GM19240 (cell line): ENCODE results near the gene EHMT1.

ENCODE experiments used
- DNase-seq: peaks from one replicate; pipeline ENCODE4 v3.0.0; 2011; ENCODE audit warnings: low spot score; ENCODE audit not compliant: insufficient read length

The EHMT1 gene

DNA sequence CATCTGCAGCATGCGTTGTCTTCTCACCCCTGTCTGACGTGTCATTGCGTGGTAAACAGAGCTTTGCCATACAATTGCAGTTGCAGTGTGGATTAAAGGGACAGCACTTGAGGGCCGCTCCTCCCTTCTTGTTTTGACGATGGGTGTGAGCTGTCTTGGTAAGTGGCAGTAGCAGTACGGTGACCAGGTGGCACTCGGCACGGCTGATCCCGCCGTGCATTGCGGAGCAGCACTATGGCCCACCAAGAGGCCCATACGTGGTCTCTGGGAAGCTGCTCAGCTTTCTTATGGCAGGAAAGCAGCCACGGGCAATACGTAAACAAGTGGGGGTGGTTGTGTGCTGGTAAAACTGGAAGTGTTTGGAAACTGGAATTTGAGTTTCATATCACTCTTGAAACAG is 25.1 kb downstream of the EHMT1 start:
- DNase-seq = no peak

DNA sequence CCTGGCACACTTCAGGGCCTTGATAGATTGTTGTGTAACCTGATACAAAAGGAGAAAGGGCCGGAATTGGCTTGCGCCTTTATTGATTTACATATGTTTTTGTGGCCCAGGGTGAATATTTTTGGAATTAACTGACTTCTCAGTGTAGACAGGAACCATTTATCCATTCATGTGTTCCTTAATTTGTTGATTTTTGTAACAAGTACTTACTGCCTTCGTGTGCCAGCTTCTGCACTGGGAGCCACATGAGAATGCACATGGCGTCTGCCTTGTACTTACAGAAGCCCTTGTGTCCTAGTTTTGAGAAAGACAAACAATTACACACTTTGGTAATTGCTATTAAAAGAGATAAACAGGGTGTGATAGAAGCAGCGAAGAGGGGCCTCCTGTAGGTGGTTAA is 26.4 kb downstream of the EHMT1 start:
- DNase-seq = no peak

DNA sequence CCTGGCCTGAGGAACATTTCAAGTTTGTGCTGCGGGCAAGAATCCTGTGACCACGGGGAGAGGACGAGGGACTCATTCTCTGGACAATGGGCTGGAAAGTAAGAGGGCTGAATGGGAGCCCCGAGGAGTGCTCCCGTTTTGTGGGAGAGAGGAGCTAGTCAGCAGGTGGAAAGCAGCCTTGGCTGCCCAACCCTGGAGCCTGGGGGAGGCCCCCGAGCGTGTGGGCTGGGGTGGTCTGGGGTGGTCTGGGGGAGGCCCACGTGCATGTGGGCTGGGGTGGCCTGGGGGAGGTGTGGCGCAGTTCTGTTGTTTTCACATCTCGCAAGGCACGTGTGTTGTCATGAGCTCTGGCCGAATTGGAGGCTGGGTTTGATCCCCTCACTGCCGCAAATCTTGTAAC is 27.5 kb downstream of the EHMT1 start:
- DNase-seq = no peak

DNA sequence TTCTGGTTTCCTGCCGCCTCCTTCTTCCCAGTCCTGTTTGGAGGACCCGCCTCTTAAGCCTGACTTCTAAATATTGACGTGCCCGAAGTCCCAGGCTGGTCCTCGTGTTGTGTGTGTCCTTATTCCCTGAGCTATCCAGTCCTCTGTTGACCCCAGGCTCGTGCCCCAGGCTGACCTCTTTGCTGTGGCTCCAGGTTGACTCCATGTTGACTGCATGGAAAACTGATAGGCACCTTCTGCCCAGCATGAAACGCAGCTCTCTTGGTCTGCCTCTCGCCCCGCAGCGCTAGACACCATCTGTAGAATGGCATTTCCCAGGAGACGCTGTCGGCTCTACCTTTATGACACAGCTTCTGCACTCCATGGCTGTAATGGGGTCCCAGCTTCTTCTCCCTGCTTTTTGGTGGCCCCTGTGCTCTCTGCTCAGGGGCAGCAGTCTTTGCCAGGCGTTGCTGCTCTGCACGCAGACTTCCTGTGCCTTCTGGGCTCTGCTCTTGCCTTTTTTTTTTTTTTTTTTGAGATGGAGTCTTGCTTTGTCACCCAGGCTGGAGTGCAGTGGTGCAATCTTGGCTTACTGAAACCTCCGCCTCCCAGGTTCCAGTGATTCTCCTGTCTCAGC is 28.4 kb downstream of the EHMT1 start:
- DNase-seq = no peak

DNA sequence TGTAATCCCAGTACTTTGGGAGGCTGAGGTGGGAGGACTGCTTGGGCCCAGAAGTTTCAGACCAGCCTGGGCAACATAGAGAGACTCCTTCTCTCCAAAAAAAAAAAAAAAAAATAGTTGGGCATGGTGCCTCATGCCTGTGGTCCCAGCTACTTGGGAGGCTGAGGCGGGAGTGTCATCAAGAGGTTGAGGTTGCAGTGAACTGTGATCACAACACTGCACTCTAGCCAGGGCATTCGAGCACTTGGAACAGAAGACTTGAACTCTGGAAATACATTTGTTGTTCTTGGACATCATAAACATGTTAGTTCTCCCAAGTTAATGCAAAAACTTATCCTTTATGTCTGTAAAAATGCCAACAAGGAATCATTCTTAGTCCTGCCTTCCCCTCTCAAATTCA is 29.6 kb downstream of the EHMT1 start:
- no peak for DNase-seq

DNA sequence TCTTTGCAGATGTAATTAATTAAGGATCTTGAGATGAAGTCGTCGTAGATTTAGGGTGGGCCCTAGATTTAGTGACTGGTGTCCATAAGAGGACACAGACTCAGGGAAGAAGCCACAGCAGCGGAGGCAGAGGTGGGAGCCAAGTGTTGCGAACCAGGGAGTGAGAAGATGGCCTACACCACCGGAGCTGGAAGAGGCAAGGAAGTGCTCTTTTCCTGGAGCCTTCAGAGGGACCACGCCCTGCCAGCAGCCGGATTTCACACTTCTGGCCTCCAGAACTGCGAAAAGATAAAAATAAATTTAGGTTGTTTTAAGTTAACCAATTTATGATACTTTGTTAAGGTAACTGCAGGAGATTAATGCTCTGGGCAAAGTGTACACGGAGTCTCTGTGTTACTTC is 30.7 kb downstream of the EHMT1 start:
- no peak for DNase-seq

DNA sequence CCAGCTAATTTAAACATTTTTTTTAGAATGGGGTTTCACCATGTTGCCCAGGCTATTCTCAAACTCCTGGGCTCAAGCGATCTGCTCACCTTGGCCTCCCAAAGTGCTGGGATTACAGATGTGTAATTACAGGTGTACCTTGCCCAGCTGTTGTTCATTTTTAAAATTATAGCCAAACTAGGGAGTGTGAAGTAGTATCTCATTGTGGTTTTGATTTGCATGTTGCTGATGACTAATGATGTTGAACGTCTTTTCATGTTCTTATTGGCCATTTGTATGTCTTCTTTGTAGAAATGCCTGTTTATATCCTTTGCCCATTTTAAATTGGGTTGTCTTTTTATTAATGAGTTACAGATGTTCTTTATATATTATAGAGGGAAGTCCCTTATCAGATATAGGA is 31.5 kb downstream of the EHMT1 start:
- no peak for DNase-seq

DNA sequence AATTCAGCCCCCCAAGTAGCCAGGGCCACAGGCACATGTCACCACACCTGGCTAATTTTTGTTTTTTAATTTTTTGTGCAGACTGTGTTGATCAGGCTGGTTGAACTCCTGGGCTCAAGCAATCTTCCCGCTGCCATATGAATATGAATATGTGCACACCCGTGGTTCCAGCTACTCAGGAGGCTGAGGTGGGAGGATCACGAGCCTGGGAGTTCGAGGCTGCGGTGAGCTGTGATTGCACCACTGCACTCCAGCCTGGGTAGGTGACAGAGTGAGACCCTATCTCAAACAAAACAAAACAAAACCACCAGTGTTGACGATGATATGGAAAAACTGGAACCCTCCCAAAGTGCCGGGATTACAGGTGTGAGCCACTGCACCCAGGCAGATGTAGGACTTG is 32.0 kb downstream of the EHMT1 start:
- no peak for DNase-seq

DNA sequence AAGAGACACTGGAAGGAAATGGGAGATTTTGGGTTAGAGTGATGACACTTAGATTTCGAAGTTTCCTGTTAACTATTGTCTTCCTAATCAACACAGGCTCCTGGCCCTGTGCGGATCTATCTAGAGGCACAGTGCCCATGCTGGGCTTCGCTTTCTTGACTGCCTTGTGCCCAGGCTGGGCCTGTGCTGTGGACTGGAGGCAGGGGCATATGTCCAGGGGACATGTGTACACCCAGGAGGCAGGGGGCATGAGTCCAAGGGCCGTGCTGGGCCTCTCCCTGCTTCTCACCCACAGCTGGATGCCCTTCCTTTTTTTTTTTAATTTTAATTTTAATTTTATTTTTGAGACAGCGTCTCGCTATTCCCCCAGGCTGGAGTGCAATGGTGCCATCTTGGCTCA is 37.6 kb downstream of the EHMT1 start:
- no peak for DNase-seq

DNA sequence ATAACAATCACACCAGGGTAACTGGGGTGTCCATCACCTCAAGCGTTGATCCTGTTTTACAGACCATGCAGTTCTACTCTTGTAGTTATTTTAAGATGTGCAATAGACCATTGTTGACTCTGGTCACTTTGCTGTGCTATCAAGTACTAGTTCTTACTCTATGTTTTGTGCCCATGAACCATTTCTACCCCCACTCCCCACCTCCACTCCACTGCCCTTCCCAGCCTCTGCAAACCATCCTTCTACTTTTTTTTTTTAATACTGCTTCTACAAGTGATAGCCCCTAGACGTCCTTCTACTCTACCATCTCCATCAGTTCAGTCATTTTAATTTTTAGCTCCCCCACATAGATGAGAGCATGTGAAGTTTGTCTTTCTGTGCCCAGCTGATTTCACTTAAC is 38.8 kb downstream of the EHMT1 start:
- no peak for DNase-seq

DNA sequence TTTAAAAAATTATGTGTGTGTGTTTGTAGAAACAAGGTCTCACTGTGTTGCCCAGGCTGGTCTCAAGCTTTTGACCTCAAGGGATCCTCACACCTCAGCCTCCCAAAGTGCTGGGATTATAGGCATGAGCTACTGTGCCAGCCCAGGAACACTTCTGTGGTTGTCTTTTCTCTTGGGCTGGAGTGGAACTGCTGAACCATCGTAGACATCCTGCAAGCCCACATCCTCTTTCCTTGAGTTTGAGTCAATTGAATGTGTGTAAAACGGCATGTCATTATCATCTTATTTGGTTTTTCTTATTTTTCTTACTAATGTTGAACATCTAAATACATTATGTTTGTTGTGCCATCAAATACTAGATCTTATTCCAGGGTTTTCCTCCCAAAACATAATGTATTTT is 40.0 kb downstream of the EHMT1 start:
- DNase-seq = no peak

DNA sequence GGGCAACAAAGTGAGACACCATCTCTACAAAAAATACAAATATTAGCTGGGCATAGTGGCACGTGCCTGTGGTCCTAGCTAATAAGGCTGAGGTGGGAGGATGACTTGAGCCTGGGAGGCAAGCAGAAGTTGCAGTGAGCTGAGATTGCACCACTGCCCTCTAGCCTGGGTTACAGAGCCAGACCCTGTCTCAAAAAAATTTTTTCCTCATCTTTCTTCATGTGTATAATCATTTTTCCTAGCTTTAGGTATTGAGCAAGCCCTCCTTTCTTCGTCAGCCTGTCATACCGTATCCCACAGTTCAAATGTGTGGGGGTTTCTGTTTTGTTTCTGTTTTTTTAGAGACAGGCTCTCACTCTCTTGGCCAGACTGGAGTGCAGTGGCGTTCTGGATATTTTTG is 41.3 kb downstream of the EHMT1 start:
- DNase-seq = no peak

DNA sequence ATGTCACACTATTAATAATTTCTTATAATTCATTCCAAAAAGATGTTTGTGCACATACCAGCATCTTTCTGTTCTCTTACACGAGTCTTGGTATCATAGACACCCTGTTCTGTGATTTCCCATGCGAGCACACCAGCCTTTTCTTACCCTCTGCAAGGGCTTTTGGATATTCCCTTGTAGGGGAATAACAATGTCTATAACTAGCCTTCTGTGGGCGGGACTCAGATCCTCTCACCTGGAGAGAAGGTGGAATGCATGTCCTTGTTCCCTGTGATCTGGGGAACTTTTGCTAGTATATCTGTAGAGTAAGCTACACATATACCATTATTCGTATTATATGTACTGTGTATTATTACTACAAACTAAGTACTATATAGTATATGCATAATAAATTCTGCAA is 44.8 kb downstream of the EHMT1 start:
- DNase-seq = no peak

DNA sequence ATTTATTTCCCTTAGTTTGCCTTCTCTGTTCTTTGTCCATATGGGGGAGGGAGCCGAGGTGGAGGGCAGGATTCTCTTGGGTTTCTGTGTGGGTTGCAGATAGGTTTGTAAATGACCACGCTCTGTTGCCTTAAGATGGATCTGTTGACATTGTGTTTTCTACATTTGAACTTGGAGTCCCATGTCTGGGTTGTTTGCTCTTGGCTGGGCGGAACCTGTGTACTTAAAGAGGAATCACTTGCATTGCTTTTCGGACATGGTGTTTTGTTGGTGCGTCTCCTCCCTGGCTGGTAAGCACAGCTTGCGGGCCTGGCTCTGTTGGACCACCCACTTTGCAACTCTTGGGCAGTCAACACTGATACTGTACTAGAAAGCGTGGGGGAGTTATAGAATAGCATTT is 45.9 kb downstream of the EHMT1 start:
- no peak for DNase-seq

DNA sequence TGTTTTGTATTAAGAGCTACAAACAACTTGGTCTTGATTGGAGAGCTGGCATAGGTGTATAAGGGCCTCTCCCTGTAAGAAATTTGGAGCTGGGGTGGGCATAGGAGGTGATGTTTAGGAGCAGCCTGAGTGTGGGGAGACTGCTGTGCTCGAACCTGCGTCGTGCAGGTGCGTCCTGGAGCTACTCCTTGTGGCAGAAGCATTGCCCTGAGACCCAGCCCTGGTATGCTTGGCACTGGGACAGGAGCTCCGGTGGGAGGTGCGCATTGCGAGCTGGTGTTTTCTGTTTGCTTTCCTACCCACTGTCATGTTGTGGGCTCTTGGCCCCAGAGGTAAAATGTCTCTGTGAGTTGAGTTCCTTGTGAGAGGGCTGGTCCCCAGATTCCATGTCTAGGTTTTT is 46.4 kb downstream of the EHMT1 start:
- no peak for DNase-seq

DNA sequence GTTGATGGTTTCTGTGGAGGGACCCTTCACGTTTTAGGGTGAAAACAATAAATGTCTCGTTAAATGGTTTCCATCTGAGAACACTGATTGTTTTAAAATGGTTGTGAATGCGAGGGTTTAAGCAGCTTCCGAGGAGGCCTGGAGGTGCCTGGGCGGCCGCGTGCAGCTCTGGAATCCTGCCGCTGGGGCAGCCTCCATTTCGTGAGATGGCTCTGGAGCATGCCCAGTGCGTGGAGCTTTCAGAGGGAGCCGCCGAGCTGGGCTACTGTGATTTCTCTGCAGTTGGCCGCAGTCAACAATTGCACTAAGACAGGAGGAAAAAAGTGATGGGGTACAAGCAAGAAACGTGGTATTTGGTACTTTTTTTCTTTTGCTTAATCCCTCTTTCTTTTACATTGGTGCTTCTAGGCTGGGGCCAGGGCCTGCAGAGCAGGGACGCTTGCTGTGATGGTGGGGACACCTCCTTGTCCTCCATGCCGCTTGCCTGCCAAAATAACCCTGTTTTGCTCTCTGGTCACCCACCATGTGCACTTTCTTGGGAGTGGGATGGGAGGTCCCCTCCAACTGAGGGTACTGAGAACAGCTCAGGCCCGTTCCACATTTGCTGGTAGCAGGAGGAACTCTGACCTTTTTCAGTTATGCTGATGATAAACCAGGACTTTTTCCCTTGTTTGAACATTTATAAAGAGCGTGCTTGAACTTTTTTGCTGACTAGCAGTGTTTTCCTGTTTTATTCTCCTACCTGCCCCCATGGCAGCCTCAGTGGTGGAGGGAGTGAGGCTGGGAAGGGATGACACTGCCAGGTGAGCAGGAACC is 47.1 kb downstream of the EHMT1 start:
- no peak for DNase-seq

DNA sequence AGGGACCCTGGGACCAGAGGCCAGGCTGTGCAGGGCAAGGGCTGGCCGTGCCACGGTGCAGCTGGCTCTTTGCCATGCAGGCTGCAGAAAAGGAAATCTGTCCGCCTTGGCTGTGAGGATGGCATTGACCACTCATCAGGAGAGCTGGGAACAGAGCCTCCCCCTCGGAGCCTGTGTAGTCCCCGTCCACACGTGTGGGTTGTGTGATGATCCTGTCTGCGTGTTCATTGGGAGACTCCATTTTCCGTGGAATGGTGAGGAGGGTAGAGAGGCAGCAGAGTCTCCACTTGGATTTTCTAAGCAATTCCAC is 47.7 kb downstream of the EHMT1 start:
- DNase-seq = no peak

DNA sequence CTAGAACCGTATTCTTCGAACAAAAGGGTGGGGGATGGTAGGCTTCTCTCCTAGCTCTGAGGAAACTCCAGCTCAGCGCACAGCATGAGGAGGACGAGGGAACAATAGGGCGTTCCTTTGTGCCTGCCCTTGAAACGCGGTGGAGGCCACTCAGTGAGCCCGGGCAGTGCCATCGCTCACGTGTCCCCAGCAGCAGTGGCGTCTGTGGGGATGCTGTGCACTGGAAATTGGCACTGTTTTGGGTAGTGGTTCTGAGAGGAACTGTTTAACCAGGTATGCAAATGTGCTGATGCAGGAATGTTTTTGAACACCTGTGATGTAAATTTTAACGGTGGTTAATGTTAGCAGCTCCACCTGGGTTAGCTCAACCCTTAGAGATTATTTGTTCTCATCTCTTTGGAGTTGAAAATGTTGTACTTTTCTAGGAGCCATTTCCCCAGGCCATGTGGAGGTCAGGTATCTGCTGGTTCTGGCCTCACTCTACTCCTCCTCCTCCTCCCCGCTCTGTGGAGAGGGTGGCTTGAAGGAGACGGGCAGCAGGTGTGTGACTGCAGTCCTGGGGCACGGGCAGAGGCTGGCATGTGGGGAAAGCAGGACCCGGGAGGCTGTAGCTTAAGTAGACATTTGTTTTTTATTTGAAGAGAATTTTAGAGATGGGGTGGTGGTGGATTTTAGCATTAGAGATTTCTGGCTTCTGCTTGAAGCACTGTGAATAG is 48.3 kb downstream of the EHMT1 start:
- DNase-seq = no peak

DNA sequence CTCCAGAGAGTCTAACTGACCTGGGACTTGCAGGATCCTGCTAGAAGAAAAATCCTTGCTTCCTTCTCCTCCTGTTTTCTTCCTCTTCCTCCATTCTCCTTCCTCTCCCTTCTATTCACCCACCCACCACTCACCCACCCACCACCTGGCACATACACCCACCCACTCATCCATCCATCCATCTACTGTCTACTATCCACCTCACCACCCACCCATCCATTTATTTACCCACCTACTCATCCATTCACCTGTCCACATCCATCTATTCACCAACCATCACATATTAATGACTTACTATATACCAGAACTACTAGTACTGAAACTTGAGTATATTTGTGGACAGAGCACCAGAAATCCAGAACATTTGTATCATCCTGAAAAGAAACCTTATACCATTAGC is 49.4 kb downstream of the EHMT1 start:
- no peak for DNase-seq

DNA sequence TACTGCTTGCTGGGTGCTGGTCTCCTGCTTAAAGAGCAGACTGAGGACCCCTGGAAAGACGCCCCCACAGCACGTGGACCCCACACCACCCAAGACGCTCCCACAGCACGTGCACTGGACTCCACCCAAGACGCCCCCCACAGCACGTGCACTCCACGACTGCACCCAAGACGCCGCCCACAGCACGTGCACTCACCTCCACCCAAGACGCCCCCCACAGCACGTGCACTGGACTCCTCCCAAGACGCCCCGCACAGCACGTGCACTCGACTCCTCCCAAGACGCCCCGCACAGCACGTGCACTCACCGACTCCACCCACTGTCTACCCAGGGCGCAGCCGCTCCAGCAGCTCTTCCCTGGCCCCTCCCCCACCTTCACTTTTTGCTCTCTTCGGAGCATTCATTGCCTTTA is 50.5 kb downstream of the EHMT1 start:
- no peak for DNase-seq

DNA sequence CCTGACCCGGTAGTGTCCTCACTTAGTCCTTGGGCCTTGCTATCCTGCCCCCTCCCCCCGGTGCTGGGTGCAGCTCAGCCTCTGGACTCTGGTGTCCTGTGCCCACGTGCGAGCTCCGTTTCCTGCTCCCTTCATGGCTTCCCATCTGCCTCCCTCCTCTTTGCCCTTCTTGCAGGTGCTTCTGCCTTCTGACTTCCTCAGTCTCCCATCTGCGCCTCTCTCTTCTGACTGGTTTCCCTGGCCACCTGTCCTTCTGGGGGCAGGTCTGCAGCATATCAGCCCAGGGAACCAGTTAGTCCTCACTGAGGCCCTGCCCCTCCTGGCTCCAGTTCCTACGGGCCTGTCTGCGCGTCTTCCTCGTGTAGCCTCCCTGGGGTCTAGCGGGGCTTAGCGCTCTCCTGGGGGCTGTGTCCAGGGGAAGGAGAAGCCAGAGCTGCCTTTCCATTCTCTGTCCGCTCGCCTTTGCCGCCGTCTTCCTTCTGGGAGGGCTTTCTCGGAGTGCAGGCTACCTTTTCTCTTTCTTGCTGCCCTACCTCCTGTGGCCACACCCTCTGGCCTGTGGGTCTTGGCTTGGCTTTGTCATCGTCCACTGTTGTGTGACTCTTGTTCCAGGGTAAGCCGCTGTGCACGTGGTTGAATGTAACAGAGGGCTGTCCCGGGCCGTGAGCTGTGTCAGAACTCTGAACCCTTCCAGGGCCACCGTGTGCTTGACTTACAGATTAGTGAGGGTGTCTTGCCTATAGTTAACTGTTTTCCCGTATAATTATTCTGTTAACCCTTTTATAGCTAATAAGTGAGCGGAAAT is 51.8 kb downstream of the EHMT1 start:
- no peak for DNase-seq

DNA sequence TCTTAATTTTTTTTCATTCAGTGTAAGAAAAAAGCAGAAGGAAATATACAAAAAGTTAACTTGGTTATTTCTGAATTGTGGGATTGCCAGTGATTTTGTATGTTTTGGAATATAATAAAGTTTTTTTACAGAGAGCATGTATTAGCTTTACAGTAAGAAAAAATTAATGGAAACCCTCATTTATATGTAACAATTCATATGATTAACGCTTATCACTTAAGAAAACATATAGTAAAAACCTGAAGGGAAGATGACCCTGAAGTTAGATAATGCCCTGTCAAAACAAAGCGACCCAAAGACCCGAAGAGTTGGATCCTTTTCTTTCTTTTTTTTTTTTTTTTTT is 52.4 kb downstream of the EHMT1 start:
- DNase-seq = no peak
